GM18519 (cell line): Measurements from ENCODE around the gene CCT8L2.
"Not testable (repeated sequence)": the region's sequence is repeated elsewhere in the genome, so short reads cannot be mapped to it uniquely, and the experiment has no call there.

Experiments
- ATAC-seq: cut with Tn5 transposase; IDR thresholded peaks from one replicate; pipeline ENCODE4 v1.9.1; 2021; ENCODE audit warnings: mild to moderate bottlenecking, moderate library complexity; ENCODE audit not compliant: unreplicated experiment, low FRiP score

Gene CCT8L2, protein sequence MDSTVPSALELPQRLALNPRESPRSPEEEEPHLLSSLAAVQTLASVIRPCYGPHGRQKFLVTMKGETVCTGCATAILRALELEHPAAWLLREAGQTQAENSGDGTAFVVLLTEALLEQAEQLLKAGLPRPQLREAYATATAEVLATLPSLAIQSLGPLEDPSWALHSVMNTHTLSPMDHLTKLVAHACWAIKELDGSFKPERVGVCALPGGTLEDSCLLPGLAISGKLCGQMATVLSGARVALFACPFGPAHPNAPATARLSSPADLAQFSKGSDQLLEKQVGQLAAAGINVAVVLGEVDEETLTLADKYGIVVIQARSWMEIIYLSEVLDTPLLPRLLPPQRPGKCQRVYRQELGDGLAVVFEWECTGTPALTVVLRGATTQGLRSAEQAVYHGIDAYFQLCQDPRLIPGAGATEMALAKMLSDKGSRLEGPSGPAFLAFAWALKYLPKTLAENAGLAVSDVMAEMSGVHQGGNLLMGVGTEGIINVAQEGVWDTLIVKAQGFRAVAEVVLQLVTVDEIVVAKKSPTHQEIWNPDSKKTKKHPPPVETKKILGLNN

GRCh38 chr22:16592710-16593109 lies at the start of gene CCT8L2:
Gene CCT8L2 (minus strand): TSS chr22:16592810. CDS start chr22:16592550, 260 bp downstream.
- not testable (repeated sequence) for ATAC-seq

DNA sequence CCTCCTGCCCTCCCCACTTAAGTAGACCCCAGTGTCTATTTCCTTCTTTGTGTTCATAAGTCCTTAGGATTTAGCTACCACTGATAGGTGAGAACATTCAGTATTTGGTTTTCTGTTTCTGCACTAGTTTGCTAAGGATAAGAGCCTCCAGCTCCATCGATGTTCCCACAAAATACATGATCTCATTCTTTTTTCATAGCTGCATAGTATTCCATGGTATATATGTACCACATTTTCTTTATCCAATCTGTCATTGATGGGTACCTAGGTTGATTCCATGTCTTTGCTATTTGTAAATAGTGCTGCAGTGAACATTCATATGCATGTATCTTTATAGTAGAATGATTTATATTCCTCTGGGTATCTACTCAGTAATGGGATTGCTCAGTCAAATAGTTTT lies 42.8 kb upstream of the CCT8L2 start:
- not testable (repeated sequence) for ATAC-seq

GRCh38 chr22:16634092-16634491 lies 41.5 kb upstream of the CCT8L2 start:
- ATAC-seq: not testable (repeated sequence)

DNA sequence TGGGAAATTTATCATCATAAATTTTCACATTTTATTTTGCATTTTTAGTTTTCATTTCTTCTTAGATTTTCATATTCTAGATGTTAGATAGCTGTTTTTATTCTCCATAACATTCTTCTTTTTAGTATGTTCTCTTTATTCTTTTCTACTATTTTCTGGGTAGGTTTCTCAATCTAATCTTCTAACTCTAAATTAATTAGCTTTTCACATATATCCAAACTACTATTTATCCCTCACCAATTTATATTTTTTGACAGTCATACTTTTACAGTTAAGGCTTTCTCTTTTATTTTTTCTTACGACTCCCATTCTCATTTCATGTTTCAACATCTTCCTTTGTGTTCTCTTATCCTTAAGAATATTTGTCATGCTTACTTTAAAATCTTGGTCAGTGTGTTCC lies 35.9 kb upstream of the CCT8L2 start:
- ATAC-seq: not testable (repeated sequence)

- not testable (repeated sequence) for ATAC-seq
Observed at GRCh38 chr22:16625018-16625417, 32.4 kb upstream of the CCT8L2 start.

- not testable (repeated sequence) for ATAC-seq
Observed at GRCh38 chr22:16623595-16623994, 31.0 kb upstream of the CCT8L2 start.

GRCh38 chr22:16617516-16617915 lies 24.9 kb upstream of the CCT8L2 start:
- not testable (repeated sequence) for ATAC-seq

DNA sequence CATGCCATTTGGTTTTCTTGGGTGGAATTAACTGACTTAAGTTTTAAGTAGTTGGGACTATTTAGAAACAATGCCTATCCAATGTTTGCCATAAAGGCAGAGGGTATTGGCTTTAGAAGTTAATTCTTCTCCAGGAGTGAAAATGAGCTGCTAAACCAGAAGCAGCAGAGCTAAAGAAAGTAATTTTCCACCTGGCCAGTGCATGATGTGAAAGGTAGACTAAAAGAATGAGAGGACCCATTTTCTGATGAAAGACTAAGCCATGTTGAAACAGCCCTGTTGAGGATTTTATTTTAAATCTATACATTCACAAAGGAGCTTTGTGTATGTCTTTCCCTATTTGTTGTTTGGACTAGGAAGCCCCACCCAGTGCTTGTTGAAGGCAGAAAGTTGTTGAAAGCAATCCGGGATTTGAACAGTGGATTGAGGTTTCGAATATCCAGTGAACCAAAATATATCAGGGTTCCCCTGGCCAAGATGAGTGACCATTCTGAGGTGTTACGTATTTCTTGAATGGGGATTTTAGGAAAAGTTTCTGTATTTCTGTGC lies 23.9 kb upstream of the CCT8L2 start:
- ATAC-seq: not testable (repeated sequence)

DNA sequence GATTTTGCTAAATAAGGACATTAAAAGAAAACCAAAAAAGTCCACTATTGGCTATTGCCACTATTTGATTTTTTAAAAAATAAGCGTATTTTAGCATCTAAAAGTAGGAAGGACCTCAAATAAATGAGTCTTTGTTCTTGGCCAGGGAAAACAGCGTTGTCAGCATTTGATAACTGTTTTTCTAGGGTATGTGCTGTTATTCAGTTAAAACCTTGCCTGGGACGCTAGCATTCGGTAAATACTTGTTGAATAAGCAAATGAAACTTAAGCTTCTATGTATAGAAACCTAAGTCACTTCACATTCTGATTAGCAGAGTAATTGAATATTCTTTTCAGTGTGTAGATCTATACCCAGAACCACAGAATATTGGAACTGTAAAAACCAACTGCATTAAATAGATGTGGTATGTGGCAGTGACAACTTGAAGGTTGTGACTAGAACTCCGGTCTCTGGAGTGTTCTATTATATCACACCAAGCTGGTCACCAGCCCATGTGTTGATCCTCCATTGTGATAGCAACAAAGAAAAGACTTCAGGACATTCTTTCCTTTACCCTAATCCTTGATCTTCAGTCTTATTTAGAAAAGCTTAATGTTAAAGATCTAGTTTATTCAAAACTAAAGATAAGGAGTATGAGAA lies 23.1 kb upstream of the CCT8L2 start:
- not testable (repeated sequence) for ATAC-seq

DNA sequence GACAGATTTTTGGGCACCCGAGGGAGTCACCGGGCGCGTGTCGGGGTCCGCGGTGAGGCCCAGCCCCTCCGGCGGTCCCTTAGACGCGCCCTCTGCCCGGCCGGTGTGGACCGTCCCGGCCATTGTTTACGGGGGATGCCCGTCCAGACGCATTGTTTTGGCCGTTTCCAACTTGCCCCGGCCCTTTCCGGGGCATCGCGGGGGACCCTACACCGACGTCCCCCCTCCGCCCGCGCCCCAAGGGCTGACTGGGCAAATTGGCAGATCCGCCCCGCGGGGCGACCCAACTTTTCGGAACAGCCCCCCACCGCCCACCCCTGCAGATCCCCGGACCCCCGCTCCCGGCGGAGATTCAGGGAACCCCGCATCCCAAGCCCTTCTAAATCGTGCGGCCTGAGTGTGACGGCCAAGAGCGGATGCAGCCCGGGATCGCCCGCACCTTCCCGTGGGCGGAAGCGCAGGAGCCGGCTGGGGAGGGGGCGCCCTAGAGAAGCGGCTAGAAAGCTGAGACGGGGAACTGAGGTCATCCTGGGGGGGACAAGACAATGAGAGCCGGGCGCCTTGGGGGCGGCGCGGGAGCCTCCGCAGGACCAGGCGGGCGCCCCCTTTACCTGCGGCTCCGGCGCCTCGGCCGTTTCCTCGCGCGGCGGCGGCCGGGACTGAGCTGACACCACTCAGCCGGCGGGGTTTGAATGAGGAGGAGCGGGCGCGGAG lies 17.1 kb upstream of the CCT8L2 start:
- no peak for ATAC-seq

- ATAC-seq: no peak
Observed at GRCh38 chr22:16608931-16609330, 16.3 kb upstream of the CCT8L2 start.

GRCh38 chr22:16604257-16604998 lies 11.8 kb upstream of the CCT8L2 start:
- ATAC-seq: not testable (repeated sequence)

DNA sequence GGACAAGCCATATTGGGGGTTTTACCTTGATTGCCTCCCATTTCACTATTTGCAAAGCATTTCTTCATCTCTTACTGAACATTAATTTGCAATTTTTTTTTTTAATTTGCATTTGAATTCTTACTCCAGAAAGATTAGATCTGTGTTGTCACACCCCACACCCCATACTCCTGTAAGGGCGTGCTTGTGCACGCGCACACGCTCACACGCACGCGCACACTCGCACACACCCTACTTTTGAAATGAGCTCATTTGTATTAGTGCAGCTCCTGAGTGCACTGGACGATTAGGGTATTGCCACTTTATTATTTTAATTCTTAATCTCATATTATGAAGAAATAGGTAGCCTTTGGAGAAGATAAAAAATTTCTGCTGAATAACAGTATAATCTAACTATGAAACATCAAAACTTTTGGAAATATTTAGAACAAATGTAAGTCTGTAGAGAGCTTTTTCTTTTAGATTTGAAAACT lies 11.2 kb upstream of the CCT8L2 start:
- ATAC-seq: not testable (repeated sequence)

- no peak for ATAC-seq
Observed at GRCh38 chr22:16603448-16603768, 10.8 kb upstream of the CCT8L2 start.

DNA sequence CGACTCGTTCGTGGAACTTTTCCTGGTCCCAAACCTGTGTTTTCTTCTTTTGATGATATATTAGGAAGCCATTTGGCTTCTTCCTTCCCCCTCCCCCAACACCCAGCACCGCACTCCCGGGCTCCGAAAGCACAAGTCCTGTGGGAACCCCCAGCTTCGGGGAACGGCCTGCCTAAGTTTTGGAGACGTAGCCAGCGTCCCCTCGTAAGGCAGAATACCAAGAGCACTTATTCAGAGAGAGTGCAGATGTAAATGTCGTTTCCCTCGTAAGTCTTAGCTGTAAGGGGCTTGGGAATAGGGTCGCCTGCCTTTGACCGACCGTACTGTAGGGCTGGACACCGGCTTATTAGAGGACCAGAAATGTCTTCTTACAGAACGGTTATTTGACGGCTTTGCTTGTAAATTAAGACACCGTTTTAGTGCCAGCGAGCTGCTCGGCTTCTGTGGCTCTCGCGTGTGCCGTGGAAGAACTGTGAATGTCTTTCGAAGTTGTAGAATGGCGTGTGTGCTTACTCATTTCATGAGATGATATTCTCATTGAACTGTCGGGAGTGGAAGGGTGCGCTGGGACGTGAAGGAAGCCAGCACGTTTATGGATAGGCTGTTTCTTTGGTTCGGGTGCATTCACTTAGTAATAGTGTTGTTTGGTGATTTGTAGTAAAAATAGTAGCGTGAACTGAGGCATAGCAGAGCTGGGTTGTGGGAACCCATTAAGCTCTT lies 10.3 kb upstream of the CCT8L2 start:
- ATAC-seq: not testable (repeated sequence)

DNA sequence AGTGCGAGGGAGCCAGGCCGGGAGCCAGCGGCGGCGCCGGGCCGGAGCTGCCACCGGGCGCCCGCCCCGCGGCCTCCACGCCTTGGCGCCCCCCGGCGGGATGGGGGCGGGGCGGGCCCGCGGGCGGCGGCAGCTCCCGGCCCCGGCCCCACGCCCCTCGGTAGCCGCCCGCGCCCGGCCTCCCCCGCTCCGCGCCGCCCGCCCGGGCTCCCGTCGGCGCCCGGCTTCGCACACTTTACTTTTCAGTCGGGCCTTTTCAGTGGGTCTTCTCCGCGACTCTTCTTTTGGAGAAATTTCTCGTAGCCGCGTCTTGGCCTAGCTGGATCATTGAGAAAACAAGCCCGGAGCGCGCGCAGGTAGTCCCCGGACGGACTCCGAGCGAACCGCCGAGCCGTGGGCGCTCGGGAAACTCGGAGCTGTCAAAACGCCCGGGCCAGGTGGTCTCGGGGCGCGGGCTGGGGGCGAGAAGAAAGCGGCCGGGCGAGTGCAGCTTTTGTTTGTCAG lies 9.7 kb upstream of the CCT8L2 start:
- ATAC-seq: not testable (repeated sequence)

DNA sequence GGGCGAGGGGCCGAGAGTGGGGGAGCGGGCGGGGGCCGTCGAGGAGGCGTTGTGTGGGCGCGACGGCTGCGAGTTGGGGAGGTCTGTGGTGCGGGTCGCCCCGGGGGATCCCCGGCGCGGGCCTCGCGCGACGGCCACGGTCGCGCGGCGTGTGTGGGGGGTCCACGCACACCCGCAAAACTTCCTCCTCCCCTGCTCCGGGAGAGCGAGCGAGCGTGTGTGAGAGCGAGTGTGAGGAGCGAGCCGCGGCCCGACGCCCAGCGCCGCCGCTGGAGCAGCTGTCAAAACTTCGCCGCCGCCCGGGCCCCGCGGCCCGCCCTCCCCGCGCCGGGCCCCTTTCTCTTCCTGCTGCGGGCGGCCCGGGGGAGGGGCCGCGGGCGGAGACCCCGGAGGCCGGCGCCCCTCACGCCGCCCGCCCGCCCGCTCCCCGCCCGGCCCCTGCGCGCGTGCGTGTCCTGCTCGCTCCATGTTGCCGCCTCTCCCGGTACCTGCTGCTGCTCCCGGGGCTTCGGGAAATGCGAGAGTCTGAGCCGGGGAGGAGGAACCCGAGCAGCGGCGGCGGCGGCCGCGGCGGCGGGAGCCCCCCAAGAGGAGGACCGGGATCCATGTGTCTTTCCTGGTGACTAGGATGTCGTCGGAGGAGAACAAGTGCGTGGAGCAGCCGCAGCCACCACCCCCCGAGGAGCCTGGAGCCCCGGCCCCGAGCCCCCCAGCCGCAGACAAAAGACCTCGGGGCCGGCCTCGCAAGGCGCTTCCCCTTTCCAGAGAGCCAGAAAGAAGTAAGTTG lies 9.0 kb upstream of the CCT8L2 start:
- no peak for ATAC-seq
